Hippocampal formation (tissue), 2 donors: ENCODE data around the gene PADI2.
"Not testable (repeated sequence)": the region's sequence is repeated elsewhere in the genome, so short reads cannot be mapped to it uniquely, and the experiment has no call there.

ENCODE experiments used
- DNase-seq, 2 donors: peaks; one replicate each; lab custom pipeline; 2025; lab: John Stamatoyannopoulos, UW

PADI2 gene

GRCh38 chr1:17081439-17081838, 37.8 kb downstream of the PADI2 start:
- DNase-seq, result no peak

DNA sequence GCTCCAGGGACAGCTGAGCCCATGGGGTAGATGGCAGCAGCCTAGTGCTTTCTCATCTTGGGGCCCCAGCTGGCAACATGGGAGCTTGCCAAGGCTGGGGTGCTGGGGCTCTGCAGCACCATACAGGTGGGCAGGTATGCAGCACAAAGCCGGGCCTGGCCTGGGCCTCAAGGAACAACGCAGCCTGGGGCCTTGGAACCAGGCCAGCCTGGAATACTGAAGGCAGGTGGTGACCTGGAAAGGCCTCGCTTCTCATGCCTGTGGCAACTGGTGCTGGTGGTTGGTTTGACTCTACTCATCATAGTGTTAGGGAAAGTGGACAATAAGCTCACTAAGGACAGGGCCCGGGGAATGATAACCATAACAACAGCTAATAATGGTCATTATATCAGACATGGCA, 38.4 kb downstream of the PADI2 start:
- DNase-seq, result no peak

GRCh38 chr1:17080085-17080759, 39.0 kb downstream of the PADI2 start:
- DNase-seq, result no peak

DNA sequence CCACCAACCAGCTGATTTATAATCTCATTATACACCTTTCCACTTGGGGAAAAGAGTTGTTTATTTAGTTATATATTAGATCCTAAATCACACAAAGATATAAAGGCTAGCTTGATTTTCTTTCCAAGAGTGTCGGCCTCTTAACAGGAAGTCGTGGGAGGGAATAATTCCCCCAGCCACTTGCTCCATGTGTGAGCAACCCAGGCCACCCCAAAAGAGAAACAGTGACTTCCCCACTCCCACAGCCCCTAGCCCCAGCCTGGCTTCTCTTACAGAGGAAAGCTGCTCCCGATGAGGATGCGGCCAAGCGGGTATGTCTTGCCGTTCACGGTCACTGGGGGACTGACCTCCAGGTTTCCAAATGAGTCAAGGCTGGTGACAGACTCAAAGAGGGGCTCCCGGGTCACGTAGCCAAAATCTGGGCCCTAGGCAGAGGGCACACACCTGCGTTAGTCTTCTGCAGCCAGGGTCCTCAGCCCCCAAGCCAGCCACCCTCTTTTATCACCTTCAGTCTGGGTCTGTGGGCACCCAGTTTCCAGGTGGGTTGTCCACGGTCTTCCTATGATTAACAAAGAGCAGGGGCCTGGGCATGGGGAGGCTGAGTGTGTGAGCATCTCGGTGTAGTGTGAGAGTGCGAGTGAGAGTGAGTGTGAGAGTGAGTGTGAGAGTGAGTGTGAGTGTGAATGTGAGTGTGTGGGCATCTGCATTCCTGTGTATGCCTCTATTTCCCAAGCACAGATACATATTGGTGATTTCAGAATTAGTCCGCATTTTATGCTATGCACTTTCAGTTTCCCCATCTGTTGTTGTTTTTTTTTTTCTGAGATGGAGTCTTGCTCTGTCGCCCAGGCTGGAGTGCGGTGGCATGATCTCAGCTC, 40.0 kb downstream of the PADI2 start:
- no peak for DNase-seq

DNA sequence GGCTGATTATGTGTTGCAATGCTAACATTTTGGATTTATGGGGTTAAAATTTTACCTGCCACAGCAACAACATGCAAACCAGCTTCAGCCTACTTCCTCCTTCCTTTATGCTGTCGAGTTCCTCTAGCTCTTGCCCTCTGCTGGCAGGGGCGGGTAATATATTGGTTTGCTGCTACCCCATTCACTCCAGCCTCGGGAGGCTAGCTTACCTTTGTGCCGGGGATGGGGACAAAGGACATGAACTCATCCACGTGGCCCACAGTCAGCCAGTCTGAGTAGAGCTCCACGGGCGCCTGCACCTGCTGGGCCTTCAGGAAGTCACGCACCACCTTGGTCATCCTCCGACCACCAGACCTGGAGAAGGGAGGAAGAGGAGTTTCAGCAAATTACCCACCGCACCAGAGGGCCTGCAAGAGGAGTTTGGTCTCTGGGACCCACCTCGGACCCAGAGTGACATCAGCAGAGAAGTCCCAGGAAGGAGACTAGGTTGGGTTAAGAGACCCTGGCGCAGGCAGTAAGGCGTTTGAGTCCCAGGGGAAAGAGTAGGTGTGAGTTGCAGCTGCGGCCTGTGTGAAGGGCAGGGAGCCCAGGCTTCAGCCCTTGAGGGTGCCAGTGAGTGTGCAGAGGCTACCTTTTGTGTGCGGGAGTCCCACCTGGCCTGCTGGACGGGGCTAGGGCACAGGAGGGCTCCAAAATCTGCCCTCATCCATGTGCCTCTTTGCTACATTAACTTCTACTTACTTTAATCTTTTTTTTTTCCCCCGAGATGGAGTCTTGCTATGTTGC, 43.6 kb downstream of the PADI2 start:
- DNase-seq, result no peak

DNA sequence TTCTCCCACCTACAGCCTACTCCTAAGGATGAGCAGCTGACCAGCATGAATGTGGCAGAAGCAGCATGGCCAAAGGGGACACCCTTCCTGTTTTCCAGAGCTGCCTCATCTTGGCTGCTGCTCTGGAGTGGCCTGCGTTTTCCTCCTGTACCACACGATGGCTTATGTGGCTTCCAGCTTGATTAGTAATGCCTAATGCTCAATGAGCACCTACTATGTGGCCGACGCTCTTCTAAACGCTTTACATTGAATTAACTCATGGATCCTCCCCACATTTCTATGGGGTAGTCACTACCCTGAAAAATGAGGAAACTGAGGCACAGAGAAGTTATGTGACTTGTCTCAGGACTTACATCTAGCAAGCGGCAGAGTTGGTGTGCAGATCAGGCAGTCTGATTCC, 47.5 kb downstream of the PADI2 start:
- DNase-seq, result no peak

DNA sequence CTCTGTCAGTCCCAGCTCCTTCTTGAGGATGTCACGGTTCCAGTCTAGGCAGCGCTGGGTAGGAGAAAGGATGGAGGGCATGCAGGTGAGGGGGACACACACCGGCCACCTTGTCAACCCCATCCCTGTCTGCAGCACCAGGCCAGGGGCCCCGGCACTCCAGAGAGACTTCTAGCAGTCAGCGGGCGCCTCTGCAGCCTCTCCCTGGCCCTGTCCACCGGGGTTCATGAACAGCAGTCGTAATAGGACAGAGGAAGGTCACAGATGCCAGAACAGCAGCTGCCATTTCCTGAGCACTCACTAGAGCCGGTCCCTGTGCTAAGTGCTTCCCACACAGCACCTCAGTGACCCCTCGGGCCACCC, 49.1 kb downstream of the PADI2 start:
- DNase-seq, result no peak

GRCh38 chr1:17069452-17070162, 49.6 kb downstream of the PADI2 start:
- no peak for DNase-seq

GRCh38 chr1:17068789-17069188, 50.5 kb downstream of the PADI2 start:
- DNase-seq, result no peak

DNA sequence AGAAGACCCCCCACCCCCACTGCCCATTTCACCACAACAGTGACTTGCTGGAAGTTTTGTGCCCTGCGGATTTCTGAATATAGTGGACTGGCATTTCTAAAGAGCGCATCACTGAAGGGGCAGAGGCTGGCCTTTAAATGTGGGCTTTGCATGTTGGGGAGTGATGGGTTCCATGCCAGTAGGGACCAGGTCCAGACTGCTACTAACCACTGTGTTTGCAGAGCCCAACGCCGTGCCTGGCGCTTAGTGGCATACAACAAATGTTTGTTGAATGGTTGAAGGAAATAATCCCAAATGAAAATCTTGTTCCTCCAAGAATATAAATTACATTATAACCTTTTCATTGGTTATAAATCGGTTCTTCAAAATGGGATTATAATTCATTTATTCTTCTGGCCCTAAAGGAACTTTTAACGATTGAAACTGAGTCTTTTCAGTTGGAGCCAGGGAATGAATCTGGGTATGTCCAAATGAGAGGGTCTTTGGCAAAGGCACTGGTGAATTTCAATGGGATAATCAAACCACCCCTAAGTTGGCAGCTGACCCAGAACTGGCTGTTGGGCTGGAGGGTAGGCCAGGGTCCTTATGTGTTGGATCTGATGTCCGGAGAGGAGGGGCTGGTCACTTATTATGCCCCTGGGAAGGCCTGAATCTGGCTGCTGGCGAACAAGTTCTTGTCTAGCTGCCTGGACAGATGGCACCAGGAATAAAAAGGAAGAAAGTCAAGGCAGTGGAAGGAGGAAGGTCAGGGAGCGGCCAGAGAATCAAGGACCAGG, 51.6 kb downstream of the PADI2 start:
- no peak for DNase-seq

DNA sequence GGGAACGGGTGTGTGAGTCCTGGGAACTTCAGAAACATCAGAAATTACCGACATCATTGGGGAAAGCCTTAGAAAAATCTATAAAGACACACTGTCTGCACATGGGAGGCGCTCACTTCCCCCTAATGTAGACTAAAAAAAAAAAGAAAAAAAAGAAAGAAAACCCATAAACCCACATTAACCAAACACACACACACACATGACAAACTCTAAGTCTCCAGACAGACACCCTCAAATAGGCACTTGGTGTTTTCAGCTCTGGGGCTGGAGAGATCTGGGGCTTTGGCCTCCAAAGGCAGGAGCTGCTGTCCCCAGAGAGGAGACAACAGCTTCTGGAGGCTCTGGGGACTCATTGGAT, 52.2 kb downstream of the PADI2 start:
- no peak for DNase-seq

GRCh38 chr1:17066361-17067068, 52.7 kb downstream of the PADI2 start:
- DNase-seq, result no peak

- no peak for DNase-seq
Measured at GRCh38 chr1:17065666-17066065, 53.6 kb downstream of the PADI2 start.

DNA sequence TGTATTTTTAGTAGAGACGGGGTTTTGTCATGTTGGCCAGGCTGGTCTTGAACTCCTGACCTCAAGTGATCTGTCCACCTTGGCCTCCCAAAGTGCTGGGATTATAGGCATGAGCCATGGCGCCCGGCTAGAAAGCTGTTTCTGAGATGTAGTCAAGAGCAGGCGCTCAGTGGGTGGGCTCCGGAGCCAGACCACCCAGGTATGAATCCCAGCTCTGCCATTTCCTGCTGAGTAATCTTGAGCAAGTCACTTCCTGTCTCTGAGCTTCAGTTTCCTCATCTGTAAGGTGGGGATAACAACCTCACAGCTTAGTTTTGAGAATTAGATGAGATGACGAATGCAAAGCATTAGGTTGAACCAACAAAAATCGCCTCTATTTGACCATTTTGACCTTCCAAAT, 56.5 kb downstream of the PADI2 start:
- not testable (repeated sequence) for DNase-seq

DNA sequence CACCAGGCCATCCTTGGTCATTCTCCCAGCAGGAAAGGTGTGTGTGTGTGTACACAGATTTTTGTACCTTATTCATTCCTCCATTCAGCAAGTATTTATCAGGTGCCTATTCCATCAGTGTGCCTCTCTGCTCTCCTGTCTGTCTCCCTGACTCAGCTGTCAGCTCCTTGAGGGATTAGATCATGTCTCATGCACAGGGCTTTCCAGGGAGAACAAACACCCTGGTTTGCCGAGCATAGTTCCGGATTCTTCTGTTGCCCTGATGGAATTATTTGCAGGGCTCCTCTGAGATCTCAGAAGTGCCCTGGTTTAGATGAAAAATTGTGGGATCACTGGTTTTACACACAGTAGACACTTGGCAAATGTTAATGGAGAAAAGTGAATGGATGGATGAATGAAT, 57.4 kb downstream of the PADI2 start:
- no peak for DNase-seq

GRCh38 chr1:17061486-17061885, 57.8 kb downstream of the PADI2 start:
- no peak for DNase-seq

DNA sequence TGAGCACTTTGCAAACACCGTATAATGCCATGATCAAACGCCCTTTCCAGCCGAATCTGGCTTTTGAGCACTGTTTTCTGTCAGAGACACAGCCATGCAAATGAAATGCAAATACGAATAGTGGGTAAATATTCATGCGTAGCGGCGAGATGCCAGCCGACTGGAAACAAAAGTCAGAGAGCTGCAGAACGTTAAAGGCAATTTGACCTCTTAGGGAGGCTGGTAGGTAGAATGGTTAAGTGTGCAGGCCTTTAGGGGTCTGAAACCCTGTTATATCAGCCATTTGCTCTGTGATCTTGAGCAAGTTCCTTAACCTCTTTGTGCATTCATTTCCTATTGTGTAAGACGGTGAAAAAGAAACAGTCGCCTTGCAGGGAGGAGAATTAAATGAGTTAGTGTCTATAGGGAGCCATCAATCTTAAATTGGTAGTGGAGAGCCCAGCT, 58.9 kb downstream of the PADI2 start:
- DNase-seq, result no peak

- DNase-seq, result peak; percentile 73 to 79
Measured at GRCh38 chr1:17059391-17060305, 59.6 kb downstream of the PADI2 start.

- no peak for DNase-seq
Measured at GRCh38 chr1:17056551-17056950, 62.7 kb downstream of the PADI2 start.

- DNase-seq, result no peak
Measured at GRCh38 chr1:17055801-17056200, 63.5 kb downstream of the PADI2 start.
